ENCODE data around the gene NPFF. TPM values are rescaled to one million over a fixed set of nuclear protein-coding genes. Genes with fewer than 3 reads are reported as not detected.
A peak's percentile ranks its signal among the peaks of the same experiment; 100 is the strongest.

NPFF gene
- total and polyA plus RNA-seq, 2 of the 13 experiments (the other 11 are each of a cell fraction or from before 2014, with no cell fraction given): not detected

DNA sequence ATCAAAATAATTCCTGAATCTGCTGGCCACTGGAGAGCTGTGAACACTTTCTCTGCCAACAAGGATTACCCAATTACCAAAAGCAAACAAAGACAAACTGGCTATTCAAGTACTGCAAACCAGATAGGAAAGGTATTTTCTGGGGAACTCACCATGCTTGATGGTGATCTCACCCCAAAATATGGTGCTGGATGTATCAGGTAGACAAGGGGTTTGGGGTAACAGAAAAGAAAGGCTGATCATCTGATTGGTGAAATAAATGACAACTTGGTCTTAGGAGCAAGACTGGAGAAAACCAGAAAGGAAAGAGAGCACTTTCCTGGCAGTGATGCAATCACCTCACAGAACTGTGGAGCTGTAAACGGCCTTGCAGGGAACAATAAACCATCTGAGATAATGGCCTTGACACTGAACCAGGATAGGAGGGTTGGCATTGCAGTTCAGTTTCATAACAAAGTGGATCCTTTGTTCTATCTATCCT is 31.0 kb upstream of the NPFF start (continued):
- TF ChIP-seq, protein P1, sequence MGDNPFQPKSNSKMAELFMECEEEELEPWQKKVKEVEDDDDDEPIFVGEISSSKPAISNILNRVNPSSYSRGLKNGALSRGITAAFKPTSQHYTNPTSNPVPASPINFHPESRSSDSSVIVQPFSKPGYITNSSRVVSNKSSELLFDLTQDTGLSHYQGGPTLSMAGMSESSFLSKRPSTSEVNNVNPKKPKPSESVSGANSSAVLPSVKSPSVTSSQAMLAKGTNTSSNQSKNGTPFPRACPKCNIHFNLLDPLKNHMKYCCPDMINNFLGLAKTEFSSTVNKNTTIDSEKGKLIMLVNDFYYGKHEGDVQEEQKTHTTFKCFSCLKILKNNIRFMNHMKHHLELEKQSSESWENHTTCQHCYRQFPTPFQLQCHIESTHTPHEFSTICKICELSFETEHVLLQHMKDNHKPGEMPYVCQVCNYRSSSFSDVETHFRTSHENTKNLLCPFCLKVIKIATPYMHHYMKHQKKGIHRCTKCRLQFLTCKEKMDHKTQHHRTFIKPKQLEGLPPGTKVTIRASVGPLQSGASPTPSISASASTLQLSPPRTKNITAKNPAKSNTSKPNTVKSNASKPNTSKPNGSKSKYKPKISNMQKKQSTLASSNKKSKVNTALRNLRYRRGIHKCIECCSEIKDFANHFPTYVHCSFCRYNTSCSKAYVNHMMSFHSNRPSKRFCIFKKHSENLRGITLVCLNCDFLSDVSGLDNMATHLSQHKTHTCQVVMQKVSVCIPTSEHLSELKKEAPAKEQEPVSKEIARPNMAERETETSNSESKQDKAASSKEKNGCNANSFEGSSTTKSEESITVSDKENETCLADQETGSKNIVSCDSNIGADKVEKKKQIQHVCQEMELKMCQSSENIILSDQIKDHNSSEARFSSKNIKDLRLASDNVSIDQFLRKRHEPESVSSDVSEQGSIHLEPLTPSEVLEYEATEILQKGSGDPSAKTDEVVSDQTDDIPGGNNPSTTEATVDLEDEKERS (CRISPR knock-in tag; IDR thresholded peaks at IDR 0.05): peak; percentile 76; the same call in 1 of the 2 replicates
- TF ChIP-seq ZNF337 (CRISPR knock-in tag; IDR thresholded peaks at IDR 0.05; ENCODE audit: borderline replicate concordance, low read depth) (no peak), ZNF781 (CRISPR knock-in tag; IDR thresholded peaks at IDR 0.05; ENCODE audit: borderline replicate concordance, not compliant biosample characterization) (no peak), ELF1 (CRISPR knock-in tag; IDR thresholded peaks at IDR 0.05) (peak; percentile 50), ZBTB20 (CRISPR knock-in tag; IDR thresholded peaks at IDR 0.05; ENCODE audit: borderline replicate concordance, low read depth) (peak; percentile 69; the same call in 1 of the 2 replicates), ZNF644 (CRISPR knock-in tag; IDR thresholded peaks at IDR 0.05; ENCODE audit: low read depth) (peak; percentile 67), SMAD3 (CRISPR knock-in tag; IDR thresholded peaks at IDR 0.05) (peak; percentile 91), KLF9 (CRISPR knock-in tag; IDR thresholded peaks at IDR 0.05; ENCODE audit: low read depth) (peak; percentile 68; the same call in 1 of the 2 replicates), NFIB (CRISPR knock-in tag; IDR thresholded peaks at IDR 0.05; ENCODE audit: borderline replicate concordance) (no peak), SIX1 (CRISPR knock-in tag; IDR thresholded peaks at IDR 0.05; ENCODE audit: borderline replicate concordance) (peak; percentile 79; the same call in 1 of the 2 replicates), NCOR1 (IDR thresholded peaks at IDR 0.05; ENCODE audit: borderline replicate concordance, low read length) (peak; percentile 97), KLF16 (CRISPR knock-in tag; IDR thresholded peaks at IDR 0.05) (peak in 1 of 2 experiments; percentile 89; a peak in 2 of 4 replicates), SMYD3 (CRISPR knock-in tag; IDR thresholded peaks at IDR 0.05) (0 out of 2 replicates have a peak, but pooled peaks have one; percentile 62), GATA4 (IDR thresholded peaks at IDR 0.05; ENCODE audit: borderline replicate concordance, low read depth) (peak; percentile 43; the same call in 1 of the 2 replicates), BCL6 (CRISPR knock-in tag; IDR thresholded peaks at IDR 0.05) (peak; percentile 93), ZNF12 (CRISPR knock-in tag; IDR thresholded peaks at IDR 0.05) (peak; percentile 44; the same call in 1 of the 2 replicates), ARID5B (CRISPR knock-in tag; IDR thresholded peaks at IDR 0.05) (peak; percentile 99)
- TF ChIP-seq, protein P2, sequence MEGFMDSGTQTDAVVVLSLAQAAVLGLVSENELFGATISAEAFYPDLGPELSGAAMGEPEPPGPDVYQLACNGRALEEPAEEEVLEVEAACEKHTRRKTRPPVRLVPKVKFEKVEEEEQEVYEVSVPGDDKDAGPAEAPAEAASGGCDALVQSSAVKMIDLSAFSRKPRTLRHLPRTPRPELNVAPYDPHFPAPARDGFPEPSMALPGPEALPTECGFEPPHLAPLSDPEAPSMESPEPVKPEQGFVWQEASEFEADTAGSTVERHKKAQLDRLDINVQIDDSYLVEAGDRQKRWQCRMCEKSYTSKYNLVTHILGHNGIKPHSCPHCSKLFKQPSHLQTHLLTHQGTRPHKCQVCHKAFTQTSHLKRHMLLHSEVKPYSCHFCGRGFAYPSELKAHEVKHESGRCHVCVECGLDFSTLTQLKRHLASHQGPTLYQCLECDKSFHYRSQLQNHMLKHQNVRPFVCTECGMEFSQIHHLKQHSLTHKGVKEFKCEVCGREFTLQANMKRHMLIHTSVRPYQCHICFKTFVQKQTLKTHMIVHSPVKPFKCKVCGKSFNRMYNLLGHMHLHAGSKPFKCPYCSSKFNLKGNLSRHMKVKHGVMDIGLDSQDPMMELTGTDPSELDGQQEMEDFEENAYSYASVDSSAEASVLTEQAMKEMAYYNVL (CRISPR knock-in tag; IDR thresholded peaks at IDR 0.05; ENCODE audit: borderline replicate concordance): peak; percentile 84; the same call in 1 of the 2 replicates
- TF ChIP-seq, protein P3, sequence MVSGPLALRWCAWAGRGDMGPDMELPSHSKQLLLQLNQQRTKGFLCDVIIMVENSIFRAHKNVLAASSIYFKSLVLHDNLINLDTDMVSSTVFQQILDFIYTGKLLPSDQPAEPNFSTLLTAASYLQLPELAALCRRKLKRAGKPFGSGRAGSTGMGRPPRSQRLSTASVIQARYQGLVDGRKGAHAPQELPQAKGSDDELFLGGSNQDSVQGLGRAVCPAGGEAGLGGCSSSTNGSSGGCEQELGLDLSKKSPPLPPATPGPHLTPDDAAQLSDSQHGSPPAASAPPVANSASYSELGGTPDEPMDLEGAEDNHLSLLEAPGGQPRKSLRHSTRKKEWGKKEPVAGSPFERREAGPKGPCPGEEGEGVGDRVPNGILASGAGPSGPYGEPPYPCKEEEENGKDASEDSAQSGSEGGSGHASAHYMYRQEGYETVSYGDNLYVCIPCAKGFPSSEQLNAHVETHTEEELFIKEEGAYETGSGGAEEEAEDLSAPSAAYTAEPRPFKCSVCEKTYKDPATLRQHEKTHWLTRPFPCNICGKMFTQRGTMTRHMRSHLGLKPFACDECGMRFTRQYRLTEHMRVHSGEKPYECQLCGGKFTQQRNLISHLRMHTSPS (CRISPR knock-in tag; IDR thresholded peaks at IDR 0.05; ENCODE audit: low read depth): peak; percentile 53
